Measurements from ENCODE around the gene NUMA1. TPM values are rescaled to one million over a fixed set of nuclear protein-coding genes. Genes with fewer than 3 reads are reported as not detected.

NUMA1 gene
- total and polyA plus RNA-seq, 2 of the 13 experiments (the other 11 are each of a cell fraction or from before 2014, with no cell fraction given) = 57.3 to 60.2 TPM

DNA sequence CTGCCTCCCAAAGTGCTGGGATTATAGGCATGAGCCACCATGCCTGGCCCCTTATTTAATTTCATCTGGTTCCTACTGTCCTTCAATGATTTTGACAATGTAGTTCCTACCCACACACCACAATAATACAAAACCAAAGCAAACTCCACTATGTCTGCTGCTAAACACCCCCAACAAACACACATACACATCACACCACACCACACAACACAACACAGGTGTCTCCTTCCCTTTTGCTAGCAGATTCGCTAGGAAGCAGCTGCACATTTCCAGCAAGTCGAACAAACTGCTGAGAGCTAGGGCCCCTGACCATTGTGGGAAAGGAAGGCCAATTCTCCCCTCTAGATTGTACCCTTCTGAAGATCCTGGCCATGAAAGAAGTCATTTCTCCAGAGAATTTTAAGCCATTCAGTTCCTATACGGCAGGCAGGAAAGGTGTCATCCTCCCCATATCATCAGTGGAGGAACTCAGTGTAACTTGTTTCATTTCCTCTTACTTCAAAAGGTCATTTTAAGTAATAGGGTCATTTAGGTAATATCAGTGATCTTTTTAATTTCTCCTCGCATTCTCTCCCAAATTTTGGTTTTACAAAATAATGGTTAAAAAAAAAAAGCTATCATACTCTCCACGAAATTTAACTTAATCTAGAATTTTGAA lies 18.5 kb downstream of the NUMA1 start:
- Histone ChIP-seq H3K79me2 (ENCODE audit: insufficient read depth, low read length) (peaks cover 4% of the 10 kb centered on the region), H2AFZ (ENCODE audit: low read length) (no peak overlapping the region), H3K9me3 (ENCODE audit: low read length) (no peaks in the 10 kb centered on the region), H3K27me3 (ENCODE audit: control insufficient read depth in 1 of 2, insufficient read depth in 2 of 2, low read length in 2 of 2) (no peaks in the 10 kb centered on the region), H3K4me3 (replicated peaks in 1 of 3; ENCODE audit: insufficient read depth in 1 of 3, low read depth in 2 of 3, low read length in 3 of 3) (no peak overlapping the region), H3K4me2 (ENCODE audit: low read depth, low read length) (no peak overlapping the region), H3K27ac (ENCODE audit: extremely low read length, insufficient read depth, low read length) (no peak overlapping the region), H3K9ac (ENCODE audit: insufficient read depth, low read depth, low read length) (no peak overlapping the region), H4K20me1 (ENCODE audit: insufficient read depth, low read length) (no peaks in the 10 kb centered on the region), H3K4me1 (ENCODE audit: insufficient read depth, low read length) (no peaks in the 10 kb centered on the region), H3K36me3 (replicated peaks in 1 of 2; ENCODE audit: control insufficient read depth in 1 of 2, insufficient read depth in 2 of 2, low read length in 2 of 2) (peaks cover 0 to 11% of the 10 kb centered on the region in 2 experiments; a peak in 2 of 5 replicates)
- intact Hi-C loops (cut with micrococcal nuclease; ENCODE audit: unreplicated experiment) (no loop called here), in situ Hi-C loops (cut with HindIII; ENCODE audit: extremely low pct_ligation_motif_present, low pct_unique_long_range_greater_than_20kb) (no loop called here)
- POLR2A ChIA-PET = interaction anchor here (2.2 kb wide), 1 partner anchor 21 kb away, joined by 6 read pairs; no protein-coding TSS in a partner anchor
- CTCF ChIA-PET (ENCODE audit: low intra/inter-chr PET ratio, low total read pairs) = no interaction called here
- DNase-seq (ENCODE audit: low spot score) = no peak
- ATAC-seq = no peak
- BruUV-seq (replicated peaks) = no TSS peak
- FAIRE-seq = no peak
- TF ChIP-seq ZNF720 (CRISPR knock-in tag; IDR thresholded peaks at IDR 0.05) (no peak), WIZ (CRISPR knock-in tag; IDR thresholded peaks at IDR 0.05) (no peak), ADNP (CRISPR knock-in tag; IDR thresholded peaks at IDR 0.05) (no peak), ZFX (CRISPR knock-in tag; IDR thresholded peaks at IDR 0.05; ENCODE audit: low read depth) (no peak)
- WGBS (ENCODE audit: low lambda C conversion rate) = 94% methylated on average over 5 of the region's 5 CpGs

DNA sequence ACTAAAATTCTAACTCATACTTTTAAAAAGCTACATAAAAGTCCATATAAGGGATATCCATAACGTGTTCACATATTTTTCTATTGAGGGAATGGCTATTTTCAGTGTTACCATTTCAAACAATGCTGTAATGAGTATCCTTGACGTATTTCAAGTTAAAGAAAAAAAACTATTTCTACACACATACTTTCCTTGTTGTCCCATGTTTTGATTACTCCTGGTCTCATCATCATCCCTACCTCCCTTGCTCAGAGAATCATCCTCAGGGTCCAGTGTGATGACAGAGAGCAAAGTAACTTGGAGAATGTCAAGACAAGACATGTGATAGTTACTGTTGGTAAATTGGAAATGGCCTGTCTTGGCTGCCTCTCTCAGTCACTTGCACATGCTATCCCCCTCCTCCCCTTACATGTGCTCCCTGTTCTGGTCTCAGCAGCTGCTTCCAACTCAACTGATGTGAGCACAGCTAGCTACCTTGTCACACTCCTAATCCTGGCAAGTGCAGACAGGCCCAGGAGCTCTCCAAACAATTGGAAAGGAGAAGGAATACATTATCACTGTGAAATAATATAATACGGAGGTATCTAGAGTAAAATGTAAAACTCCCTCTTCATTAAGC lies 21.8 kb downstream of the NUMA1 start:
- in situ Hi-C loops (cut with HindIII; ENCODE audit: extremely low pct_ligation_motif_present, low pct_unique_long_range_greater_than_20kb) = no loop called here
- no TSS peak for BruUV-seq (replicated peaks)
- no peak for TF ChIP-seq ZNF614 (CRISPR knock-in tag; IDR thresholded peaks at IDR 0.05; ENCODE audit: borderline replicate concordance)
- TF ChIP-seq ZNF263 (CRISPR knock-in tag; IDR thresholded peaks at IDR 0.05) = 0 out of 2 replicates have a peak, but pooled peaks have one; percentile 33
- Histone ChIP-seq H3K79me2 (ENCODE audit: insufficient read depth, low read length) (peaks cover 3% of the 10 kb centered on the region), H3K4me3 (replicated peaks in 1 of 3; ENCODE audit: insufficient read depth in 1 of 3, low read depth in 2 of 3, low read length in 3 of 3) (no peak overlapping the region), H3K4me2 (ENCODE audit: low read depth, low read length) (no peak overlapping the region), H3K4me1 (ENCODE audit: insufficient read depth, low read length) (no peaks in the 10 kb centered on the region), H3K27ac (ENCODE audit: extremely low read length, insufficient read depth, low read length) (no peak overlapping the region), H4K20me1 (ENCODE audit: insufficient read depth, low read length) (no peaks in the 10 kb centered on the region), H3K9me3 (ENCODE audit: low read length) (no peaks in the 10 kb centered on the region), H3K36me3 (replicated peaks in 1 of 2; ENCODE audit: control insufficient read depth in 1 of 2, insufficient read depth in 2 of 2, low read length in 2 of 2) (peaks cover 0 to 5% of the 10 kb centered on the region in 2 experiments; a peak in 1 of 5 replicates), H2AFZ (ENCODE audit: low read length) (no peak overlapping the region), H3K27me3 (ENCODE audit: control insufficient read depth in 1 of 2, insufficient read depth in 2 of 2, low read length in 2 of 2) (no peaks in the 10 kb centered on the region), H3K9ac (ENCODE audit: insufficient read depth, low read depth, low read length) (no peak overlapping the region)
- ChIA-PET CTCF (ENCODE audit: low intra/inter-chr PET ratio, low total read pairs) (no interaction called here), POLR2A (no interaction called here)
- DNase-seq (ENCODE audit: low spot score) = no peak
- no peak for FAIRE-seq
- 97% methylated on average over 3 of the region's 3 CpGs for WGBS (ENCODE audit: low lambda C conversion rate)
- no peak for ATAC-seq
- intact Hi-C loops (cut with micrococcal nuclease; ENCODE audit: unreplicated experiment) = no loop called here
